ENCODE measurements around the gene ADORA2B. TPM values are rescaled to one million over a fixed set of nuclear protein-coding genes. Genes with fewer than 3 reads are reported as not detected.

The ADORA2B gene
- total and polyA plus RNA-seq, 12 donors, result 0.17 to 4.0 (median 2.0) TPM

- Histone ChIP-seq H3K4me3 (no peak overlapping the region), H3K4me1 (replicated peaks in 1 of 2) (peaks cover 11 to 22% of the 10 kb centered on the region in 2 donors), H3K27me3 (no peaks in the 10 kb centered on the region), H3K36me3 (replicated peaks in 1 of 2) (no peaks in the 10 kb centered on the region), H3K27ac (no peak overlapping the region), H3K9me3 (replicated peaks in 1 of 3) (no peaks in the 10 kb centered on the region)
- no peak for TF ChIP-seq CTCF (IDR thresholded peaks at IDR 0.05)
- no peak for TF ChIP-seq POLR2A (IDR thresholded peaks at IDR 0.05)
- intact Hi-C loops (cut with DNase I), result loop anchor here in 1 of 2 donors (10.0 kb wide), 1 partner anchor 47 kb away; the partner anchor contains the start of genes TTC19 and ZSWIM7
- no peak for DNase-seq
- WGBS, 4 donors, result 80 to 92% (median 90%) methylated on average over 4 to 15 of the region's 16 CpGs
Measured at GRCh38 chr17:15947976-15948752, 3.2 kb downstream of the ADORA2B start.

- Histone ChIP-seq H3K9me3 (replicated peaks in 1 of 3) (no peaks in the 10 kb centered on the region), H3K27ac (no peak overlapping the region), H3K27me3 (no peaks in the 10 kb centered on the region), H3K36me3 (replicated peaks in 1 of 2) (no peaks in the 10 kb centered on the region), H3K4me3 (no peak overlapping the region), H3K4me1 (replicated peaks in 1 of 2) (no peaks in the 10 kb centered on the region)
- TF ChIP-seq POLR2A (IDR thresholded peaks at IDR 0.05), result no peak
- TF ChIP-seq CTCF (IDR thresholded peaks at IDR 0.05), result no peak
- 94 to 100% (median 96%) methylated on average over 6 of the region's 6 CpGs for WGBS, 4 donors
- intact Hi-C loops (cut with DNase I), result no loop called here
- no peak for DNase-seq
Measured at GRCh38 chr17:15951368-15952047, 6.6 kb downstream of the ADORA2B start.

GRCh38 chr17:15952048-15952532 lies 7.2 kb downstream of the ADORA2B start:
- intact Hi-C loops (cut with DNase I), result no loop called here

More at GRCh38 chr17:15952048-15952532, 7.2 kb downstream of the ADORA2B start:
- Histone ChIP-seq H3K27ac (no peak overlapping the region), H3K27me3 (no peaks in the 10 kb centered on the region), H3K36me3 (replicated peaks in 1 of 2) (no peaks in the 10 kb centered on the region), H3K4me3 (no peak overlapping the region), H3K9me3 (replicated peaks in 1 of 3) (no peaks in the 10 kb centered on the region), H3K4me1 (replicated peaks in 1 of 2) (no peaks in the 10 kb centered on the region)
- DNase-seq, result no peak
- TF ChIP-seq CTCF (IDR thresholded peaks at IDR 0.05) (no peak), POLR2A (IDR thresholded peaks at IDR 0.05) (no peak)
- WGBS, 4 donors, result 85 to 100% (median 91%) methylated on average over 3 to 7 of the region's 7 CpGs

Data from adrenal gland (tissue), 12 donors.